CD4-positive, alpha-beta T cell (primary cell): ENCODE data around the gene IRAK4. TPM values are rescaled to one million over a fixed set of nuclear protein-coding genes. Genes with fewer than 3 reads are reported as not detected.

Source experiments
- ATAC-seq: fragments of 200-7000 bp; cut with Tn5 transposase; one replicate; pipeline ENCODE4 v1.10.0; 2022; ENCODE audit warnings: mild to moderate bottlenecking; ENCODE audit not compliant: poor library complexity
- CTCF ChIA-PET: fragments of 350-600 bp; sonication (Branson Sonifier 250); formaldehyde crosslinking; loops from one replicate; lab custom pipeline; 2021; ENCODE audit warnings: antibody characterized with exemption, inconsistent platforms; lab: Charles Lee
- POLR2A ChIA-PET: fragments of 350-600 bp; sonication (Branson Sonifier 250); formaldehyde crosslinking; loops from one replicate; lab custom pipeline; 2021; ENCODE audit warnings: antibody characterized with exemption, inconsistent platforms; lab: Charles Lee
- DNase-seq, 14 experiments: peaks; one replicate each; pipeline ENCODE4 v3.0.0-alpha.2; 2013 to 2020; ENCODE audit warnings: mixed read lengths in 2 of 14
- H3K27ac ChIP-seq, 2 donors: one replicate each; pipeline versions ENCODE4 v1.5.1 to v1.7.0; 2013; ENCODE audit warnings: low read length in 2 of 2, low read depth in 1 of 2, mild to moderate bottlenecking in 1 of 2
- H3K27me3 ChIP-seq, 2 experiments: 1 replicate in 1 of 2; 2 replicates in 1 of 2; pipeline versions ENCODE4 v1.6.1 to v1.7.0; 2013; ENCODE audit warnings: low read length in 2 of 2, control low read depth in 1 of 2, mild to moderate bottlenecking in 1 of 2, moderate library complexity in 1 of 2; ENCODE audit not compliant: insufficient read depth in 2 of 2, control insufficient read depth in 1 of 2
- H3K36me3 ChIP-seq: one replicate; pipeline ENCODE4 v1.6.1; 2013; ENCODE audit warnings: low read length, control low read depth; ENCODE audit not compliant: insufficient read depth
- H3K4me1 ChIP-seq: one replicate; pipeline ENCODE4 v1.6.1; 2013; ENCODE audit warnings: low read length, control low read depth; ENCODE audit not compliant: insufficient read depth
- H3K4me3 ChIP-seq: one replicate; pipeline ENCODE4 v1.5.1; 2013; ENCODE audit warnings: mild to moderate bottlenecking, low read length, moderate library complexity
- H3K9me3 ChIP-seq, 2 experiments: 1 replicate in 1 of 2; 2 replicates in 1 of 2; pipeline versions ENCODE4 v1.6.1 to v1.7.0; 2013; ENCODE audit warnings: low read length in 2 of 2, mild to moderate bottlenecking in 2 of 2, control low read depth in 1 of 2, moderate library complexity in 1 of 2; ENCODE audit not compliant: control insufficient read depth in 1 of 2, insufficient read depth in 1 of 2
- H3K27ac Mint-ChIP-seq: one replicate; pipeline ENCODE4 v1.8.0; 2020; ENCODE audit warnings: mixed read lengths
- H3K27me3 Mint-ChIP-seq: one replicate; pipeline ENCODE4 v1.8.0; 2021; ENCODE audit warnings: mixed read lengths
- H3K36me3 Mint-ChIP-seq: one replicate; pipeline ENCODE4 v1.8.0; 2021; ENCODE audit warnings: low read depth, mixed read lengths
- H3K4me1 Mint-ChIP-seq: one replicate; pipeline ENCODE4 v1.8.0; 2021; ENCODE audit warnings: low read depth, mixed read lengths
- H3K4me3 Mint-ChIP-seq: one replicate; pipeline ENCODE4 v1.8.0; 2020; ENCODE audit warnings: mild to moderate bottlenecking, mixed read lengths
- H3K9me3 Mint-ChIP-seq: one replicate; pipeline ENCODE4 v1.8.0; 2020; ENCODE audit warnings: mixed read lengths
- intact Hi-C, 2 experiments: fragments of 100-400 bp; cut with DNase I in 1 of 2; cut with micrococcal nuclease in 1 of 2; formaldehyde crosslinking; loops; one replicate each; pipeline versions ENCODE4 v1.15.1 to v1.9.0; 2023 to 2025; cut with DNase I, micrococcal nuclease
- total RNA-seq, 174 experiments: library from RNA in 2 of 174; stranded (reverse) in 2 of 174; gene quantifications; one replicate each; pipeline ENCODE4 v1.2.3 and lab custom pipeline; 2021 to 2026
- TF ChIP-seq, protein P1 (sequence below): fragments of 200-600 bp; IDR thresholded peaks from one replicate; pipeline ENCODE4 v1.8.0; 2022; ENCODE audit warnings: antibody characterized with exemption, mild to moderate bottlenecking

The IRAK4 gene
- total RNA-seq, 2 experiments from 2014 or later = 27.3 to 29.0 TPM

DNA sequence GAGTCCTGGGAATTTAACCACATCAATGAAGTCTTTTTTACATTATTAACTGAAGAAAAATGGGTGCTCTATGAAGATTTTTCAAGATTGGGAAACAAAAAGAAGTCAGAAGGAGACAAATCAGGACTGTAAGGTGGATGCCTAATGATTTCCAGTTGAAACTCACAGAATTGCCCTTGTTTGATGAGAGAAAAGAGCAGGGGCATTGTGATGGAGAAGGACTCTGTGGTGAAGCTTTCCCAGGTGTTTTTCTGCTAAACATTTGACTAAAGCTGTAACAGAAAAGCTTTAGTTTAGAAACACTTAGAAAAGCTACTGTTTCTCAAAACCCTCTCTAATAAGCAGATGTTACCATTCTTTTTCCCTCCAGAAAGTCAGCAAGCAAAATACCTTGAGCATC, 5.8 kb downstream of the IRAK4 start:
- ATAC-seq (no peak), DNase-seq (no peak)
- Mint-ChIP-seq H3K27me3 (no peaks in the 10 kb centered on the region), H3K4me1 (peaks cover 54% of the 10 kb centered on the region), H3K9me3 (no peaks in the 10 kb centered on the region), H3K27ac (no peak overlapping the region), H3K4me3 (no peak overlapping the region), H3K36me3 (peaks cover 15% of the 10 kb centered on the region)
- intact Hi-C loops = no loop called here
- no peak overlapping the region for H3K27ac ChIP-seq
- H3K4me3 ChIP-seq = no peak overlapping the region
- peaks cover 20% of the 10 kb centered on the region for H3K4me1 ChIP-seq
- H3K27me3 ChIP-seq = no peaks in the 10 kb centered on the region
- H3K9me3 ChIP-seq = no peaks in the 10 kb centered on the region
- ChIA-PET POLR2A (no interaction called here), CTCF (no interaction called here)
- TF ChIP-seq, protein P1, sequence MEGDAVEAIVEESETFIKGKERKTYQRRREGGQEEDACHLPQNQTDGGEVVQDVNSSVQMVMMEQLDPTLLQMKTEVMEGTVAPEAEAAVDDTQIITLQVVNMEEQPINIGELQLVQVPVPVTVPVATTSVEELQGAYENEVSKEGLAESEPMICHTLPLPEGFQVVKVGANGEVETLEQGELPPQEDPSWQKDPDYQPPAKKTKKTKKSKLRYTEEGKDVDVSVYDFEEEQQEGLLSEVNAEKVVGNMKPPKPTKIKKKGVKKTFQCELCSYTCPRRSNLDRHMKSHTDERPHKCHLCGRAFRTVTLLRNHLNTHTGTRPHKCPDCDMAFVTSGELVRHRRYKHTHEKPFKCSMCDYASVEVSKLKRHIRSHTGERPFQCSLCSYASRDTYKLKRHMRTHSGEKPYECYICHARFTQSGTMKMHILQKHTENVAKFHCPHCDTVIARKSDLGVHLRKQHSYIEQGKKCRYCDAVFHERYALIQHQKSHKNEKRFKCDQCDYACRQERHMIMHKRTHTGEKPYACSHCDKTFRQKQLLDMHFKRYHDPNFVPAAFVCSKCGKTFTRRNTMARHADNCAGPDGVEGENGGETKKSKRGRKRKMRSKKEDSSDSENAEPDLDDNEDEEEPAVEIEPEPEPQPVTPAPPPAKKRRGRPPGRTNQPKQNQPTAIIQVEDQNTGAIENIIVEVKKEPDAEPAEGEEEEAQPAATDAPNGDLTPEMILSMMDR = no peak
- H3K36me3 ChIP-seq = peaks cover 20% of the 10 kb centered on the region

DNA sequence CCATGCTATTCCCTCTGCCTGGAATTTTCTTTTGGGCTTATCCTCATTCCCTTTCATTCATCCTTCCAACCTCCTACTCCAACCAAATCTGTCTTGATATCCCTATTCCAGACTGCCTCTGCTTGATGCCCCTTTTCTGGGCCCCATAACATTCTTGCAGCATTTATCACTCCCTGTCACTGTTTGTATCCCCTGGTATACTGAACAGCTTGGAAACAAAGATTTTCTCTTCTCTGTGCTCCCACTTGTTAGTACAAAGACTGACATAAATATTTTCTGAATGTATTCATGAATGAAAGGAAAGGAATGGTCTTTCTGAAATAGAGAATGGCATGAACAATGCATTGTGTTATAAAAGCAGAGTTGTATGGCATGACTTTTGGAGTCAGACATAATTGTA, 7.5 kb downstream of the IRAK4 start:
- peaks cover 35% of the 10 kb centered on the region for H3K36me3 ChIP-seq
- H3K27ac ChIP-seq = no peak overlapping the region
- DNase-seq (no peak), ATAC-seq (no peak)
- Mint-ChIP-seq H3K27ac (no peak overlapping the region), H3K36me3 (peaks cover 32% of the 10 kb centered on the region), H3K4me3 (no peak overlapping the region), H3K9me3 (no peaks in the 10 kb centered on the region), H3K4me1 (peaks cover 54% of the 10 kb centered on the region), H3K27me3 (no peaks in the 10 kb centered on the region)
- H3K9me3 ChIP-seq = no peaks in the 10 kb centered on the region
- no peaks in the 10 kb centered on the region for H3K27me3 ChIP-seq
- intact Hi-C loops = no loop called here
- ChIA-PET CTCF (interaction anchor here (0.7 to 1.1 kb wide), 3 partner anchors 27 to 116 kb away, joined by 3 to 4 read pairs (median 4); no protein-coding TSS in a partner anchor), POLR2A (no interaction called here)
- TF ChIP-seq, protein P1 = no peak
- no peak overlapping the region for H3K4me3 ChIP-seq
- peaks cover 9% of the 10 kb centered on the region for H3K4me1 ChIP-seq

DNA sequence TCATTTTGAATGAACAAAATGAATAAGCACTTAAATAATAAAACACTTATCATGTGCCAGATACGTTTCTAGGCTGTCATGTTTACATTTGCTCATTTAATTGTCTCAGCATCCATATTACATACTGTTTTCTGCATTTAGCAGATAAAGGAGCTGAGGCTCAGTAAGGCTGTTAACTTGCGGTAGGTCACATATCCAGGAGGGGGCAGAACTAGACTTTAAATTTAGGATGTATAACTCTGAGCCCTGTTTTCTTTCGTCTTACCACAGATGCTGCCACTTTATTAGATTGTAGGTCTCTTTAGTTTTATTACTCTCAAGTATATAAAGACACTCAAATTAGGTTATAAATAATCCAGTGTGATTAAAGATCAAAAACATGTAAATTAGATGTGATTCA, 17.7 kb downstream of the IRAK4 start:
- Mint-ChIP-seq H3K27ac (no peak overlapping the region), H3K4me3 (no peak overlapping the region), H3K36me3 (peaks cover 53% of the 10 kb centered on the region), H3K27me3 (no peaks in the 10 kb centered on the region), H3K9me3 (no peaks in the 10 kb centered on the region), H3K4me1 (peaks cover 8% of the 10 kb centered on the region)
- DNase-seq (peak in 5 of 14 experiments; percentile 7 to 64 (median 43)), ATAC-seq (peak; percentile 82)
- no peak overlapping the region for H3K27ac ChIP-seq
- H3K36me3 ChIP-seq = peaks cover 76% of the 10 kb centered on the region
- no peak overlapping the region for H3K4me3 ChIP-seq
- intact Hi-C loops = loop anchor here (1.0 kb wide), 1 partner anchor 106 kb away; no protein-coding TSS in a partner anchor
- TF ChIP-seq, protein P1 = peak; percentile 50
- CTCF ChIA-PET = interaction anchor here (0.7 to 3.7 kb wide), 4 partner anchors 24 to 106 kb away, joined by 3 to 50 read pairs (median 5); no protein-coding TSS in a partner anchor
- POLR2A ChIA-PET = interaction anchor here (1.6 to 1.7 kb wide), 2 partner anchors 30 to 106 kb away, joined by 4 to 12 read pairs; no protein-coding TSS in a partner anchor
- no peaks in the 10 kb centered on the region for H3K4me1 ChIP-seq
- H3K27me3 ChIP-seq = no peaks in the 10 kb centered on the region
- no peaks in the 10 kb centered on the region for H3K9me3 ChIP-seq
